ENCODE results near the gene DCP1A. TPM values are rescaled to one million over a fixed set of nuclear protein-coding genes. Genes with fewer than 3 reads are reported as not detected.

DCP1A gene
- polyA plus RNA-seq, 1 of the 3 experiments (the other 2 are of a cell fraction), result 12.9 TPM

DNA sequence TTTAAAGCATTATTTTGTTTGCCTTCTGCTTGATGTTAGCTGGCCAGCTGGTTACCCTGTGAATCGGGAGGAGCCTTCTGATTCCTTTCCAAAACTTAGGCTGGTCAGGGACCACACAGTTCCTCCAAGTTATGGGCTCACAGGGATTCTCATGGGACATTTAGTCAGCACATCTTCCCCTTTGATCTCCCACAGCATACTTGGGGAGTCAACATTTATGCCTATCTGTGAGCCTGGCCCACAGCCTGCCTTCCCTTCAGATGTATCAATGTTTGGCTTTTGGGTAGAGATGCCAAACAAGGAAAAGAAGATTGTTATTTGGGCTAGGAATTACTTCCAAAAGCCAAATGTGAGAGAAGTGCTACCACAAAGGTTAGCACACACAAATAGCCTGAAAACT is 32.6 kb upstream of the DCP1A start:
- no peak overlapping the region for H3K4me2 ChIP-seq
- TF ChIP-seq, protein P1, sequence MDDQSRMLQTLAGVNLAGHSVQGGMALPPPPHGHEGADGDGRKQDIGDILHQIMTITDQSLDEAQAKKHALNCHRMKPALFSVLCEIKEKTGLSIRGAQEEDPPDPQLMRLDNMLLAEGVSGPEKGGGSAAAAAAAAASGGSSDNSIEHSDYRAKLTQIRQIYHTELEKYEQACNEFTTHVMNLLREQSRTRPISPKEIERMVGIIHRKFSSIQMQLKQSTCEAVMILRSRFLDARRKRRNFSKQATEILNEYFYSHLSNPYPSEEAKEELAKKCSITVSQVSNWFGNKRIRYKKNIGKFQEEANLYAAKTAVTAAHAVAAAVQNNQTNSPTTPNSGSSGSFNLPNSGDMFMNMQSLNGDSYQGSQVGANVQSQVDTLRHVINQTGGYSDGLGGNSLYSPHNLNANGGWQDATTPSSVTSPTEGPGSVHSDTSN (IDR thresholded peaks at IDR 0.05), result no peak
- TF ChIP-seq EP300 (IDR thresholded peaks at IDR 0.05; ENCODE audit: borderline replicate concordance in 1 of 2, low read depth in 1 of 2, low read length in 1 of 2) (no peak), TCF12 (IDR thresholded peaks at IDR 0.05) (no peak), JUND (IDR thresholded peaks at IDR 0.05) (no peak), FOXM1 (IDR thresholded peaks at IDR 0.05; ENCODE audit: low read depth) (no peak), YY1 (IDR thresholded peaks at IDR 0.05; ENCODE audit: low read depth) (no peak), RXRA (IDR thresholded peaks at IDR 0.05; ENCODE audit: borderline replicate concordance, low read depth) (no peak)
- no peak for DNase-seq
- peaks cover 0 to 9% of the 10 kb centered on the region in 2 experiments; a peak in 1 of 4 replicates for H3K4me1 ChIP-seq (ENCODE audit: control insufficient read depth in 1 of 2, insufficient read depth in 2 of 2, low read depth in 1 of 2, low read length in 1 of 2)
- H2AFZ ChIP-seq (ENCODE audit: low read depth), result no peak overlapping the region
- no peaks in the 10 kb centered on the region for H3K9me3 ChIP-seq
- no peaks in the 10 kb centered on the region for H3K79me2 ChIP-seq (ENCODE audit: insufficient read depth)
- H3K4me3 ChIP-seq (ENCODE audit: low read depth in 2 of 2, low read length in 1 of 2), result no peak overlapping the region
- no peaks in the 10 kb centered on the region for H3K36me3 ChIP-seq (replicated peaks in 1 of 2; ENCODE audit: control insufficient read depth in 1 of 2, insufficient read depth in 2 of 2, low read length in 1 of 2)
- POLR2A ChIA-PET, result no interaction called here
- H3K9me2 ChIP-seq, result no peaks in the 10 kb centered on the region
- CTCF ChIA-PET, result interaction anchor here (1.6 to 2.5 kb wide), 2 partner anchors 105 to 331 kb away, joined by 4 to 12 read pairs; no protein-coding TSS in a partner anchor
- peaks cover 11% of the 10 kb centered on the region for H3F3A ChIP-seq (replicated peaks; ENCODE audit: insufficient read depth)
- WGBS (ENCODE audit: low lambda C conversion rate), result 33% methylated on average over 1 of the region's 1 CpG
- no peak overlapping the region for H3K9ac ChIP-seq
- no peaks in the 10 kb centered on the region for H4K20me1 ChIP-seq (ENCODE audit: insufficient read depth)
- no peaks in the 10 kb centered on the region for H3K27me3 ChIP-seq (ENCODE audit: insufficient read depth)
- H3K27ac ChIP-seq (ENCODE audit: low read depth in 2 of 2, low read length in 1 of 2), result no peak overlapping the region

DNA sequence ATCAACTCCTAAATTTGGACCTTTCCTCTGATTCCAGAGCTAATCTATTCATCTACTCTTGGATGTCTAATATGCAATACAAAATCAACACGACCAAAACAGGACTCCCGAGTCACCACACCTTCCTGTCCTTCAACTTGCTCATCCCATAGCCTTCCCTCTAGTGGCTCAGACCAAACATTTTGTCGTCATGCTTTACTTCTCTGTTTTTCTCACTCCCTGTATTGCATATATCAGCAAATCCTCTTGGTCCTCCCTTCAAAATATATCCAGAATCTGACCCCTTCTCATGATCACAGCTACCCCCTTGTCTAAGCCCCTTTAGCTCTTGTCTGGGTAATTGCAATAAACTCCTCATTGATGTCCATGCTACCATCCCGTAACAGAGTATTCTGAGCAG is 30.5 kb upstream of the DCP1A start:
- Histone ChIP-seq H3K9me3 (no peaks in the 10 kb centered on the region), H3K36me3 (replicated peaks in 1 of 2; ENCODE audit: control insufficient read depth in 1 of 2, insufficient read depth in 2 of 2, low read length in 1 of 2) (no peaks in the 10 kb centered on the region), H3K79me2 (ENCODE audit: insufficient read depth) (no peaks in the 10 kb centered on the region), H3K9me2 (no peaks in the 10 kb centered on the region), H2AFZ (ENCODE audit: low read depth) (no peak overlapping the region), H3K4me2 (no peak overlapping the region), H3F3A (replicated peaks; ENCODE audit: insufficient read depth) (peaks cover 11% of the 10 kb centered on the region), H3K27ac (ENCODE audit: low read depth in 2 of 2, low read length in 1 of 2) (no peak overlapping the region), H3K27me3 (ENCODE audit: insufficient read depth) (no peaks in the 10 kb centered on the region), H3K4me3 (ENCODE audit: low read depth in 2 of 2, low read length in 1 of 2) (no peak overlapping the region), H3K9ac (no peak overlapping the region), H3K4me1 (ENCODE audit: control insufficient read depth in 1 of 2, insufficient read depth in 2 of 2, low read depth in 1 of 2, low read length in 1 of 2) (no peaks in the 10 kb centered on the region), H4K20me1 (ENCODE audit: insufficient read depth) (no peaks in the 10 kb centered on the region)
- POLR2A ChIA-PET, result no interaction called here
- no peak for DNase-seq
- CTCF ChIA-PET, result interaction anchor here (0.6 to 7.9 kb wide), 3 partner anchors 14 to 561 kb away, joined by 3 to 149 read pairs (median 15); no protein-coding TSS in a partner anchor
- 52% methylated on average over 4 of the region's 4 CpGs for WGBS (ENCODE audit: low lambda C conversion rate)
- TF ChIP-seq RCOR1 (IDR thresholded peaks at IDR 0.05; ENCODE audit: low read length) (no peak), GATA2 (CRISPR knock-in tag; IDR thresholded peaks at IDR 0.05) (no peak), FOXJ3 (CRISPR knock-in tag; IDR thresholded peaks at IDR 0.05) (no peak), FOSL2 (IDR thresholded peaks at IDR 0.05; ENCODE audit: borderline replicate concordance, low read depth) (no peak), JUND (IDR thresholded peaks at IDR 0.05) (no peak), SMC3 (IDR thresholded peaks at IDR 0.05; ENCODE audit: low read depth, low read length) (no peak), NRF1 (IDR thresholded peaks at IDR 0.05; ENCODE audit: low read depth, low read length) (no peak), CHD2 (IDR thresholded peaks at IDR 0.05; ENCODE audit: low read length, partially characterized antibody) (no peak), NFIC (IDR thresholded peaks at IDR 0.05; ENCODE audit: borderline replicate concordance) (no peak), RAD21 (IDR thresholded peaks at IDR 0.05; ENCODE audit: low read length) (no peak), FOXM1 (IDR thresholded peaks at IDR 0.05; ENCODE audit: low read depth) (no peak), RXRA (IDR thresholded peaks at IDR 0.05; ENCODE audit: borderline replicate concordance, low read depth) (no peak), EZH2phosphoT487 (IDR thresholded peaks at IDR 0.05; ENCODE audit: borderline replicate concordance, low read depth) (no peak), MEF2A (IDR thresholded peaks at IDR 0.05; ENCODE audit: borderline replicate concordance, low read depth) (no peak), TAF1 (IDR thresholded peaks at IDR 0.05; ENCODE audit: borderline replicate concordance, low read depth, low read length) (no peak), TCF12 (IDR thresholded peaks at IDR 0.05) (no peak)
- TF ChIP-seq, protein P2, sequence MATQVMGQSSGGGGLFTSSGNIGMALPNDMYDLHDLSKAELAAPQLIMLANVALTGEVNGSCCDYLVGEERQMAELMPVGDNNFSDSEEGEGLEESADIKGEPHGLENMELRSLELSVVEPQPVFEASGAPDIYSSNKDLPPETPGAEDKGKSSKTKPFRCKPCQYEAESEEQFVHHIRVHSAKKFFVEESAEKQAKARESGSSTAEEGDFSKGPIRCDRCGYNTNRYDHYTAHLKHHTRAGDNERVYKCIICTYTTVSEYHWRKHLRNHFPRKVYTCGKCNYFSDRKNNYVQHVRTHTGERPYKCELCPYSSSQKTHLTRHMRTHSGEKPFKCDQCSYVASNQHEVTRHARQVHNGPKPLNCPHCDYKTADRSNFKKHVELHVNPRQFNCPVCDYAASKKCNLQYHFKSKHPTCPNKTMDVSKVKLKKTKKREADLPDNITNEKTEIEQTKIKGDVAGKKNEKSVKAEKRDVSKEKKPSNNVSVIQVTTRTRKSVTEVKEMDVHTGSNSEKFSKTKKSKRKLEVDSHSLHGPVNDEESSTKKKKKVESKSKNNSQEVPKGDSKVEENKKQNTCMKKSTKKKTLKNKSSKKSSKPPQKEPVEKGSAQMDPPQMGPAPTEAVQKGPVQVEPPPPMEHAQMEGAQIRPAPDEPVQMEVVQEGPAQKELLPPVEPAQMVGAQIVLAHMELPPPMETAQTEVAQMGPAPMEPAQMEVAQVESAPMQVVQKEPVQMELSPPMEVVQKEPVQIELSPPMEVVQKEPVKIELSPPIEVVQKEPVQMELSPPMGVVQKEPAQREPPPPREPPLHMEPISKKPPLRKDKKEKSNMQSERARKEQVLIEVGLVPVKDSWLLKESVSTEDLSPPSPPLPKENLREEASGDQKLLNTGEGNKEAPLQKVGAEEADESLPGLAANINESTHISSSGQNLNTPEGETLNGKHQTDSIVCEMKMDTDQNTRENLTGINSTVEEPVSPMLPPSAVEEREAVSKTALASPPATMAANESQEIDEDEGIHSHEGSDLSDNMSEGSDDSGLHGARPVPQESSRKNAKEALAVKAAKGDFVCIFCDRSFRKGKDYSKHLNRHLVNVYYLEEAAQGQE (IDR thresholded peaks at IDR 0.05; ENCODE audit: low read depth, low read length), result no peak
- TF ChIP-seq, protein P3, sequence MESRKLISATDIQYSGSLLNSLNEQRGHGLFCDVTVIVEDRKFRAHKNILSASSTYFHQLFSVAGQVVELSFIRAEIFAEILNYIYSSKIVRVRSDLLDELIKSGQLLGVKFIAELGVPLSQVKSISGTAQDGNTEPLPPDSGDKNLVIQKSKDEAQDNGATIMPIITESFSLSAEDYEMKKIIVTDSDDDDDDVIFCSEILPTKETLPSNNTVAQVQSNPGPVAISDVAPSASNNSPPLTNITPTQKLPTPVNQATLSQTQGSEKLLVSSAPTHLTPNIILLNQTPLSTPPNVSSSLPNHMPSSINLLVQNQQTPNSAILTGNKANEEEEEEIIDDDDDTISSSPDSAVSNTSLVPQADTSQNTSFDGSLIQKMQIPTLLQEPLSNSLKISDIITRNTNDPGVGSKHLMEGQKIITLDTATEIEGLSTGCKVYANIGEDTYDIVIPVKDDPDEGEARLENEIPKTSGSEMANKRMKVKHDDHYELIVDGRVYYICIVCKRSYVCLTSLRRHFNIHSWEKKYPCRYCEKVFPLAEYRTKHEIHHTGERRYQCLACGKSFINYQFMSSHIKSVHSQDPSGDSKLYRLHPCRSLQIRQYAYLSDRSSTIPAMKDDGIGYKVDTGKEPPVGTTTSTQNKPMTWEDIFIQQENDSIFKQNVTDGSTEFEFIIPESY (IDR thresholded peaks at IDR 0.05; ENCODE audit: borderline replicate concordance, low read depth), result no peak
- TF ChIP-seq, protein P4, sequence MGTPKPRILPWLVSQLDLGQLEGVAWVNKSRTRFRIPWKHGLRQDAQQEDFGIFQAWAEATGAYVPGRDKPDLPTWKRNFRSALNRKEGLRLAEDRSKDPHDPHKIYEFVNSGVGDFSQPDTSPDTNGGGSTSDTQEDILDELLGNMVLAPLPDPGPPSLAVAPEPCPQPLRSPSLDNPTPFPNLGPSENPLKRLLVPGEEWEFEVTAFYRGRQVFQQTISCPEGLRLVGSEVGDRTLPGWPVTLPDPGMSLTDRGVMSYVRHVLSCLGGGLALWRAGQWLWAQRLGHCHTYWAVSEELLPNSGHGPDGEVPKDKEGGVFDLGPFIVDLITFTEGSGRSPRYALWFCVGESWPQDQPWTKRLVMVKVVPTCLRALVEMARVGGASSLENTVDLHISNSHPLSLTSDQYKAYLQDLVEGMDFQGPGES (IDR thresholded peaks at IDR 0.05; ENCODE audit: low read depth, low read length), result no peak

All from SK-N-SH (cell line).